ENCODE data around the gene CCL17.
A peak's percentile ranks its signal among the peaks of the same experiment; 100 is the strongest.
"Not testable (repeated sequence)": the region's sequence is repeated elsewhere in the genome, so short reads cannot be mapped to it uniquely, and the experiment has no call there.

Gene CCL17

GRCh38 chr16:57392694-57393093 is 11.9 kb upstream of the CCL17 start:
- H3K27ac ChIP-seq, result peak overlapping the region; percentile 45
- DNase-seq (ENCODE audit: low read depth, low spot score), result peak; percentile 52

DNA sequence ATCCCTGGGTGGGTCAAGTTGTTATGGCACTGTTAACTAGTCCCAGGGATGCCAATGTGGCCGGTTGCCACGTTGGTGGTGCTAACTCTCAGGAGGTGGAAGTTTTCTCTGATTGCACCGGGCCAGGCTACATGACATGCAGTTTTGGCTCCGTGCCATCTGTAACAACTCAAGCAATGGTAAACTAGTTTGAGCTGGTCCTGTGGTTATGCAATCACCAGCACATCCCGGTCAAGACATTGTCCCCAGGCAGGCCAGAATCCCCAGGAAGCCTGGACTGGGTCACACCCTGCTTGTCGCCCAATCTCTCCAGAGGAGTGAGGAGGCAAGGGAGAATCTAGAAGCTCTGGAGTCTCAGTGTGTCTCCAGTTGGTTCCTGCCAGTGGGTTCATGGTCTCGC is 10.1 kb upstream of the CCL17 start:
- no peak for DNase-seq (ENCODE audit: low read depth, low spot score)
- no peak overlapping the region for H3K27ac ChIP-seq

DNA sequence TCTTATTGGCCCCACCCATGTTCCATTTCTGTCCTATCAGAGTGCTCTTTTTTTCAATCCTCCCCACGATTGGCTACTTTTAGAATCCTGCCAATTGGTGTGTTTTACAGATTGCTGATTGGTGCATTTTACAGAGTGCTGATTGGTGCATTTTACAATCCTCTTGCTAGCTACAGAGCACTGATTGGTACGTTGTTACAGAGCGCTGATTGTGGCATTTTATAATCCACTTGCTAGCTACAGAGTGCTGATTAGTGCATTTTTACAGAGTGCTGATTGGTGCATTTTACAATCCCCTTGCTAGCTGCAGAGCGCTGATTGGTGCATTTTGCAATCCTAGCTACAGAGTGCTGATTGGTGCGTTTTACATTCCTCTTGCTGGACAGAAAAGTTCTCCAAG is 9.5 kb upstream of the CCL17 start:
- DNase-seq (ENCODE audit: low read depth, low spot score), result no peak
- H3K27ac ChIP-seq, result no peak overlapping the region

DNA sequence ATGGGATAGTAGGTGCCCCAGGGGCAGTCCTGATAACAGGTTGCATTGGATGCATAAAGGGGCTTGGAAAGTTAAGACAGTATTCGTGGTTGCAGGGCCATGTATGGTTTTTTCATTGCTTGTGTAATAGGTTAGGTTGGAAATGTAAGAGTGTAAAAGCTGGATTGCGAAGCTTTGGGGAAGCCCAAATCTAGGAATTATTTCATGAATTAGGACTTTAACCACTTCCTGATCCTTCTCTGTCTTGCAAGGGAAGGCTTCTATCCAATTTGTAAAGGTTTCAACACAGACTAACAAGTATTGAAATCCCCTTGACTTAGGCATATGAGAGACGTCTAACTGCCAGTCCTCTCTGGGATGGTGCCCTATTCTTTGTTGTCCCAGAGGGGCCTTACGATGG is 7.8 kb upstream of the CCL17 start:
- H3K27ac ChIP-seq, result no peak overlapping the region
- no peak for DNase-seq (ENCODE audit: low read depth, low spot score)

GRCh38 chr16:57397493-57397892 is 7.1 kb upstream of the CCL17 start:
- DNase-seq (ENCODE audit: low read depth, low spot score); H3K27ac ChIP-seq: not testable (repeated sequence)

GRCh38 chr16:57401943-57402640 is 2.5 kb upstream of the CCL17 start:
- DNase-seq (ENCODE audit: low read depth, low spot score), result no peak
- H3K27ac ChIP-seq, result no peak overlapping the region

DNA sequence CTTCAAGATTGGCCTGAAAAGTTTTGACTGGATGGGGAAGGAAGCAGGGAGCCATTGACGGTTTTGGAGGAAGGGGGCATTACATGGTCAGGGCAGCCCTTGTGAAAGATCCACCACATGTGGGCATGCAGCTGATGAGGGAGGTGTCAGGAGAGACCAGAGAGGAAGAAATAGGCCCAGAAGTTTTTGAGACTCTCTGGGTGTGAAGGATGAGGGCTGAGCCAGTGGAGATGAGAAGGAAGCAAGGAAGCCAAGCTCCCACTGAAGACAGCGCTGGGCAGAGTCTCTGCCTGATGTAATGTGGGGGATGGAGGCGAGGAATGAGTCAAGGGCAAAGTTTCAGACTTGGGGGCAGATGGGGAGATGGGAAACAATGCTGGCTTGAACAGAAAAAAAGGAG is 530 bp downstream of the CCL17 start:
- DNase-seq (ENCODE audit: low read depth, low spot score), result no peak
- no peak overlapping the region for H3K27ac ChIP-seq

GRCh38 chr16:57406881-57407280 is 2.3 kb downstream of the CCL17 start:
- DNase-seq (ENCODE audit: low read depth, low spot score), result no peak
- no peak overlapping the region for H3K27ac ChIP-seq

DNA sequence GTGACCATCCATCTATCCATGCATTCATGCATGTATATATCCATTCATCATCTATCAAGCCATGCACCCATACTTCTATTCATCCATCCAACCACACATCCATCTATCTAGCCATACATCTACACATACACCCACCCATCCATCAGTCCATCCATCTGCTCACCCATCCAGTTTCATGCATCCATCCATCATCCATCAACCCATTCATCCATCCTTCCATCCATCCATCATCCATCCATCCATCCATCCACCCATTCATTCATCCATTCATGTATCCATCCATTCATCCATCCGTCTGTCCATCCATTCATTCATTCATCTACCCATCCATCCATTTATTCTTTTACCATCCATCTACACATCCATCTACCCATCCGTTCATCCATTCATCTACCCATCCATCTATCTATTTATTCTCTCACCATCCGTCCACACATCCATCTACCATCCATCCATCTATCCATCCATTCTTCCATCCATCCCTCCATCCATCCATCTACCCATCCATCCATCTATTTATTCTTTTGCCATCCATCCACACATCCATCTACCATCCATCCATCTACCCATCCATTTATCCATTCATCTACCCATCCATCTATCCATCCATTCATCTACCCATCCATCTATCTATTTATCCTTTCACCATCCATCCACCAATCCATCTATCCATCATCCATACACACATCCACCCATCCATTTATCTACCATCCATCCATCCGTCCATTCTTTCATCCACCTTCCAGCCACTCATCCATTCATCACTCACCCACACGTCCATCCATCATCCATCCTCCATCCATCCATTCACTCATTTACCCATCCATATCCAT is 3.2 kb downstream of the CCL17 start:
- DNase-seq (ENCODE audit: low read depth, low spot score), result no peak
- no peak overlapping the region for H3K27ac ChIP-seq

GRCh38 chr16:57409065-57409464 is 4.5 kb downstream of the CCL17 start:
- DNase-seq (ENCODE audit: low read depth, low spot score), result no peak
- no peak overlapping the region for H3K27ac ChIP-seq

DNA sequence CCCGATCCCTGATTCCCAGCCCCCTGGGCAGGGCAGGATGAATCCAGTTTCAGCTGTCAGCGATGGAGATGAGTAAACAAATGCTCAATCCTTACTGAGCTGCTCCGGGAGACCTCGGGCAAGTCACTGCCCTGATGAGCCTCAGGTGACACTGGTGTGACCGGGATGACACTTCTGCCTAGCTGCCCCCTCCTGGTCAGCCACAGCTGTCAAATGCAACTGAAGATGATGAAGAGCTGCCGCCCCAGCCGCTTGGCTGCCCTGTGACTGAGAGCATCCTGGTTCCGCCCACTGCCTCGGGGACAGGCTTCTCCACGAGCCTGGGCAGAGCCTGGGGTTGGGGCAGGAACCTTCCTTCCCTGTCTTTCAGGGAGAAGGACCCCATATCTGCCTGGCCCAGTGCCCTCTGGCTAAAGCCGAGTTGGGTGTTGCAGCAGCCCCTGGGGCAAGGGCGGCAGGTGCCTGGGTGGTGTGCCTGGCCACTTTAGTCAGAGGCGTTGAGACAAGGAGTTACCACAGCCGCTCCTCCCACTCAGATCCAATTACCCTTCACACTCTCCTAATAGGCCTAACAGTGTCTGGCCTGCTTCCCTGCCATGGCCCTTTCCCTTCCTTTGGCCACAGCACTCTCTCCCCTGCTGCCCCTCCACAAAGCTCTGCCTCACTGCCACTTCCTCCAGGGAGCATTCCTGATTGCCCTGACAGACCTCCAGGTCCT is 5.5 kb downstream of the CCL17 start:
- no peak for DNase-seq (ENCODE audit: low read depth, low spot score)
- H3K27ac ChIP-seq, result no peak overlapping the region

- no peak overlapping the region for H3K27ac ChIP-seq
- no peak for DNase-seq (ENCODE audit: low read depth, low spot score)
Observed at GRCh38 chr16:57411362-57411976, 6.9 kb downstream of the CCL17 start.

DNA sequence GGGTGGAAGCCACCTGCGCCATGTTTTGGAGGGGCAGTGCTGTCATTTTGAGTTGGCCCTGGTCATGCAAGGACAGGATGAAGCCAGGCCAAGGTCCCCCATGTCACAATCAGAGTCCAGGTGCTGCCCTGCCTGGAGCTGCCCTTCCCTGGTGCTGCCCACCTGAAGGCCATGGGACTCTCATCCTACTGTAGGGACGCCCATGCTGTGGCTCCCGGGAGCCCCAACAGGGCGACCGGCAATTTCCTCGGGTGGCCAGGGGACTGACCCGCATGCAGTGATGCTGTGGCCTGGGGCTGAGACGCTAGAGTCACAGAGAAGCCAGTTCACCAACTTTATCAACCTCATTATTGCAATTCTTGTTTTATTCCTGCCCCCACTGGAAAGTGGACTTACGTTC is 8.0 kb downstream of the CCL17 start:
- H3K27ac ChIP-seq, result no peak overlapping the region
- no peak for DNase-seq (ENCODE audit: low read depth, low spot score)

- DNase-seq (ENCODE audit: low read depth, low spot score), result no peak
- H3K27ac ChIP-seq, result no peak overlapping the region
Observed at GRCh38 chr16:57413301-57413730, 8.7 kb downstream of the CCL17 start.

GRCh38 chr16:57413733-57414132 is 9.2 kb downstream of the CCL17 start:
- DNase-seq (ENCODE audit: low read depth, low spot score), result no peak
- no peak overlapping the region for H3K27ac ChIP-seq

GRCh38 chr16:57416084-57416483 is 11.5 kb downstream of the CCL17 start:
- no peak overlapping the region for H3K27ac ChIP-seq
- DNase-seq (ENCODE audit: low read depth, low spot score), result no peak

- DNase-seq (ENCODE audit: low read depth, low spot score), result no peak
- H3K27ac ChIP-seq, result no peak overlapping the region
Observed at GRCh38 chr16:57419506-57419905, 14.9 kb downstream of the CCL17 start.

- no peak overlapping the region for H3K27ac ChIP-seq
- DNase-seq (ENCODE audit: low read depth, low spot score), result no peak
Observed at GRCh38 chr16:57422026-57422944, 17.7 kb downstream of the CCL17 start.

- H3K27ac ChIP-seq, result no peak overlapping the region
- DNase-seq (ENCODE audit: low read depth, low spot score), result no peak
Observed at GRCh38 chr16:57423152-57423551, 18.6 kb downstream of the CCL17 start.

- no peak overlapping the region for H3K27ac ChIP-seq
- no peak for DNase-seq (ENCODE audit: low read depth, low spot score)
Observed at GRCh38 chr16:57424583-57424982, 20.0 kb downstream of the CCL17 start.
